GM19324 (cell line): Measurements from ENCODE around the gene CDC7.
"Not testable (repeated sequence)": the region's sequence is repeated elsewhere in the genome, so short reads cannot be mapped to it uniquely, and the experiment has no call there.

Experiments
- ATAC-seq: cut with Tn5 transposase; IDR thresholded peaks from one replicate; pipeline ENCODE4 v1.9.1; 2021; ENCODE audit warnings: mild to moderate bottlenecking, moderate library complexity; ENCODE audit not compliant: unreplicated experiment, low FRiP score

The CDC7 gene

GRCh38 chr1:91500756-91501522 lies at the start of gene CDC7:
TSS of gene CDC7 (plus strand) at chr1:91500851. CDS start at chr1:91501717, 866 bp downstream.
- ATAC-seq, result peak; percentile 90

DNA sequence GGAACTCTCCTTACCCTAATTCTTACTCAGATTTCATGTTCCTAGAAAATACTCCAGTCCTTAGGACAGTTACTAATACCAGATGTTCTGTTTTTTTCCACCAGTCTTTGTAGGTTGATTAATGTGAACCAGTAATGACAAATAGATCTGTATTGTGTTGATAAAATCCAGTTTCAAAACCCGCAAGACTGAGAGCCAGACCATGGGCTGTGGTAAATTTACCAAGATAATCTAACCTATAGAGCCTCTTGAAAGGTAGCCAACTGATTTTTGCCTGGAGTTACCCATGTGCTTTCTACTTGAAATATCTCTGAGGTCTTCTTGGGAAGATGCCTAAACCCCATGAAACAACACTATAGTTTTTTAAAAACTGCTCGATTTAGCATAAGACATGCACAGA lies 46.5 kb upstream of the CDC7 start:
- no peak for ATAC-seq

GRCh38 chr1:91455334-91455733 lies 45.3 kb upstream of the CDC7 start:
- ATAC-seq, result no peak

GRCh38 chr1:91455896-91456295 lies 44.8 kb upstream of the CDC7 start:
- no peak for ATAC-seq

DNA sequence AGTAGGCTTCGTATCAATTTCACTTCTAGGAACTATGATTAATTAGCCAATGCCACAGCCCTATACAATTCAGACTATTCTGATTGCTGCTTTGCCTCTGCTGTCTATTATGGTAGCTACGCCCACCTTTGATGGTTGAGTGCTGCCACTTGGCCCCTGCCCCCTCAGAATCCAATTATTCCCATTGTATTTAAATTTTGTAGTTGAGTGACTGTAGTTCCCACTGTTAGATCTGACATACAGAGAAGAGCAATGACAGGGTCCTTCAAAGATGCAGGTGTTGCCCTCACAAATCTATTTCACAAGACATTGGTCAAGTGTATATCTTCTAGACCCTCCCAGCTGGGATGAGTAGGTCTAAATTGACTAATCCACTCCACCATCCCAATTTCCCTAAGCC lies 35.3 kb upstream of the CDC7 start:
- ATAC-seq, result not testable (repeated sequence)

GRCh38 chr1:91476533-91477217 lies 24.0 kb upstream of the CDC7 start:
- no peak for ATAC-seq

DNA sequence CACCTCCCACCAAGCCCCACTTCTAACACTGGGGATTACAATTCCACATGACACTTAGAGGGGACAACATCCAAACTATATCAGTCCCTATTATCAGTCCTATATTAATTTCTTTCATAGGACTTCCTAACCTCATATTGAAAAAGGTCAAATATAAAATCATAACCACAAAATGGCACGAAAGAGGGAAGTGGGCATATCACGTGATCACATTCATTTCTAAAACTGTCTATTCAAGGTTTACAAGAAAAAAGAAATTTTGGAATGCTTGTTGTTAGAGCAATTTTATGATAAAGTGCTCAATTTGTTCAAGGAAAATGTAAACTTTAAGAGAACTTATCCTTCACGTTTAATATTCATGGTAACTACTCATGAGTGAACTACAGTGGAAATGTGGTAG lies 13.2 kb upstream of the CDC7 start:
- no peak for ATAC-seq

GRCh38 chr1:91490501-91490900 lies 10.2 kb upstream of the CDC7 start:
- no peak for ATAC-seq

GRCh38 chr1:91498035-91498434 lies 2.6 kb upstream of the CDC7 start:
- no peak for ATAC-seq

- no peak for ATAC-seq
Measured at GRCh38 chr1:91498498-91499245, 2.0 kb upstream of the CDC7 start.

DNA sequence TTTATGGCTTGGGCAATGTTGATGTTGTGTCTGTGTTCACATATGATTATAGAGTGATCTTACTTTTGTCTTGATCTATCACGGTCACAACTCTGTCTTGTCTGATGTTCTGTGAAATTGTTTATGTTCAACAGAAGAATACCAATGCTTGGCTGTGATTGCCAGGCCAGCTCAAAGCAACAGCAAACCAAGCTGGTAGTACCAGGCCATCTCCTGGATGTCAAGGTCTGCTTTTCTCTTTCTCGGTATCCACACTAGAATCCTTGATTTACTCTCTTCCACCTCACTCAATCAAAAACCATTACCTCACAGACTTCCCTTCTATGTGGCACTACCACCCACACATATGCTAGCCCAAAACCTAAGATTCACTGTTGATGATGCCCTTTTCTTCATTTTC lies 1.3 kb upstream of the CDC7 start:
- ATAC-seq, result no peak

GRCh38 chr1:91499904-91500755 lies 521 bp upstream of the CDC7 start:
- ATAC-seq, result no peak

GRCh38 chr1:91501523-91501851 lies 836 bp downstream of the CDC7 start:
- ATAC-seq, result no peak

DNA sequence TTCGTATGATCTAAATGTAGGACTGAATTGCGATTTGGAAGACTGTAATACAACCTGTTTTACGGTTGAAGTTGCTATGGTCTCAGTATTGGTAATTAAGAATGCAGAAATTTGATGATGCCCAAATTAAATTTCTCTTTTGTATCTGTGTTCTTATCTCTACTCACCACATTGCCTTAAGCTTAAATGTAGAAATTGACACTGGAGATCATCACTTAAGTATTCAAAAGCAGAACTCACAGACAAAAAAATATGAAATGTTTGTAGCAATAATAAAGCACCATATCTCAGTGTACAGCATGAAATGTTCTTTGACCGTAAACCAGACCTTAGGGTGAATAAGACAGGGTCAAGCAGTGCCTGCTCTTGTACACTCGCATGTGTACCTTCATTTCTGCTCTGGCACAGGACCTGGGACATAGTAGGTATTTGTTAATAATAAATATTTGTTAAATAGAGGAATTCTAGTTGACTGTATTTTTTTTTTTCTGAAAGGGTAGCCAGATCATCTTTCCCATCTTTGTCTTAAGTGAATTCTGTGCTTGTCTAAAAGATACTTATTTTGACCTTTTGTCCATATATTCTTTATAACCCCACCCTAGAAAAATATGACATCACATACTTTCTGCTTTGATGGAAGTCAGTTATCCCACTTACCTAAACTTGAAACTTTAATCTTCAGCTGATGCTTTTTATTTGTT lies 1.5 kb downstream of the CDC7 start:
- no peak for ATAC-seq

GRCh38 chr1:91502672-91503184 lies 2.1 kb downstream of the CDC7 start:
- no peak for ATAC-seq

DNA sequence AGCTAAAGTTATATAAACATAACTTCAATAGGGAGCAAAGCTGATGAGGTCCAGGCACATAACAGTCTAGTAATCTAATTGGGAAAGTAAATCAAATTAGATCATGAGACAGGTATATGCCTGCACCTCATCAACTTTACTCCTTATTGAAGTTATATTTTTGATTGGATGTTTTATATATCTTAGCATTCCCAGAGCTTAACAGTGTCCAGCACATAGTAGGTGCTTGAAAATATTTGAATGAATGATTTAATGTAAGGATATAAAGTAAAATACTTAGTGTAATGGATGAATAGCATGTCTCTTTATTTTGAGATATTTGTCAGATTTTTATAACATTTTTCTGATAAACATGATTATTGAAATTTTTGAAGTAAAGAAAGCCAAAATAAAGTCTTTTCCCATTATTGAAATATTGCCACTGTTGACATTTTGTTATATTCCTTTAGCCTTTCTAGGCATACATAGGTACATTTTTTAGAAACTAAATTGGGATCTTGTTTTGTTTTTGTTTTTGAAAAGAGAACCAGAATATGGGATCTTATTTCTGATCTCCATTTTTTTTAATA lies 2.8 kb downstream of the CDC7 start:
- ATAC-seq, result no peak

DNA sequence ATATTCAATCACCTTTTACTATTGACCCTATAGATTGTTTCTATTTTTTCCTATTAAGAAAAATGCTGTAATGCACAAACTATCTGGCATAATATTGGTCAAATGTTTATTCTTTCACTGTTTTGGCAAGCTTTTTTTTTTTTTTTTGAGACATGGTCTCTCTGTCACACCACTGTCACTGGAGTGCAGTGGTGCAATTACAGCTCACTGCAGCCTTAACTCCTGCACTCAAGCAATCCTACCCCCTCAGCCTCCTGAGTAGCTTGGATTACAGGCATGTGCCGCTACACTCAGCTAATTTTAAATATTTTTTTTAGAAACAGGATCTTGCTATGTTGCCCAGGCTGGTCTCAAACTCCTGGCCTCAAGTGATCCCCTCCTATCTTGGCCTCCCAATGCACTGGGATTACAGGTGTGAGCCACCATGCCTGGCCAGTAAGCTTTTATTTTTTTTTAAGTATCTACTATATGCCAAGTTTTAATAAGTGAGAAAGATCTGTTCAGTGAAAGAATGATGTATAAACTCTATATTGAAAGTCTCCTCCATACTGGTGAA lies 3.4 kb downstream of the CDC7 start:
- ATAC-seq, result no peak

- no peak for ATAC-seq
Measured at GRCh38 chr1:91505086-91505485, 4.4 kb downstream of the CDC7 start.

- no peak for ATAC-seq
Measured at GRCh38 chr1:91506071-91506470, 5.4 kb downstream of the CDC7 start.
